A549 treated with RU486 at 1 μM for 4 hours (cell line): ENCODE measurements around the gene KRTAP15-1. TPM values are rescaled to one million over a fixed set of nuclear protein-coding genes. Genes with fewer than 3 reads are reported as not detected.

Experiments
- total RNA-seq: library from RNA; stranded (reverse); fragments of 200-300 nt; extraction: Qiagen RNA extraction; gene quantifications from 5 replicates; pipeline ENCODE4 v1.2.3, GENCODE V29; 2022; ENCODE audit warnings: low read depth

KRTAP15-1 gene, protein sequence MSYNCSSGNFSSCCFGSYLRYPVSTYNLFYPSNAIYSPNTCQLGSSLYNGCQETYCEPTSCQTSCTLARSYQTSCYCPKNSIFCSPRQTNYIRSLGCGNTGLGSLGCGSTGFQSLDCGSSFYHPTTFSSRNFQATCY
- not detected in 5 replicates for total RNA-seq

DNA sequence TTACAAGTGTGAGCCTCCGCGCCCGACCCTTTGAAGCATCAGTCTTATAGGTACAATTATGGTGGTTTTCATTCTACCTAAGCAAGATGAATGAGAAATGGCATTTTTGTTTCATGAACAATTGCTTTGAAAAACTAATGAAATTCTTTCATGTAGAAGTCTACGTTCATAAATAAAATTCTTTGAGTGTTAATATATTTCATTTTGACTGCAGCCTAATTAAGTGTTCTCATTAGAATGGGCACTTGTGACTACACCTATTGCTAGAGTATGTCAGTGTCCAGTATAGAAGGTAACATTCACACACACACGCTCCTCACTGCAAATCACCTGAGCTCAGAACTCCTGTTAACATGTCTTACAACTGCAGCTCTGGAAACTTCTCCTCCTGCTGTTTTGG lies at the start of gene KRTAP15-1:
TSS of gene KRTAP15-1 (plus strand) at position 301 of the 400 bp plus-strand sequence. CDS start at position 354, 53 bp downstream.

GRCh38 chr21:30395731-30396130 lies 44.3 kb upstream of the KRTAP15-1 start, which contains the start of gene KRTAP13-1:
Gene KRTAP13-1, plus strand, starts transcription at chr21:30396031. Its CDS starts 56 bp downstream, at chr21:30396087.

DNA sequence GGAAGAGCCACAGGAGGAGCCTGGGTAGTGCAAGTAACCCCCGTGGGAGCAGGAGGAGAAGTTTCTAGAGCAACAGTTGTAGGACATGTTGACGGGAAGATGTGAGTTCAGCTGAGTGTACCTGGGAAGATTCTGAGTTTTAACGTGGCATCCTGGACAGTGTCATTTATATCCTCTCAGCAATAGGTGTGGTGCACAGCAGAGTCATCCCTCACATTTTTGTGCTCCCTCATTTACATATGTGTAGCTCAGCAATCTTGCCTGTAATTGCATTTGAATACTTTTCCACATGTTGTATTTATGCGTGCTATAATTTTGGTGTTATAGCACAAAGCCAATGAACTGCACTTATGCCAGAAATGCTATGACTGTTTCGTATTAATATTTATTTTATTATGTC lies 14.2 kb upstream of the KRTAP15-1 start, which contains the start of gene KRTAP13-3:
TSS of gene KRTAP13-3 (minus strand) at position 101 of the 400 bp plus-strand sequence. CDS start at position 87, 14 bp downstream.

DNA sequence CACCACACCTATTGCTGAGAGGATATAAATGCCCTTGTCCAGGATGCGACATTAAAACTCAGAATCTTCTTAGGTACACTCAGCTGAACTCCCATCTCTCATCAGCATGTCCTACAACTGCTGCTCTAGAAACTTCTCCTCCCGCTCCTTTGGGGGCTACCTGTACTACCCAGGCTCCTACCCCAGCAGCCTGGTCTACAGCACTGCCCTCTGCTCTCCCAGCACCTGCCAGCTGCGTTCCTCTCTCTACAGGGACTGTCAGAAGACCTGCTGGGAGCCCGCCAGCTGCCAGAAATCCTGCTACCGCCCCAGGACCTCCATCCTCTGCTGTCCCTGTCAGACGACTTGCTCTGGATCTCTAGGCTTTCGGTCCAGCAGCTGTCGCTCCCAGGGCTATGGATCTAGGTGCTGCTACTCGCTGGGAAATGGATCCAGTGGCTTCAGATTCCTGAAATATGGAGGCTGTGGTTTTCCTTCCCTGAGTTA lies 9.9 kb upstream of the KRTAP15-1 start, which contains the start of gene KRTAP13-4:
TSS of gene KRTAP13-4 (plus strand) at position 51 of the 486 bp plus-strand sequence. CDS start at position 107, 56 bp downstream.

GRCh38 chr21:30480145-30480544 lies 40.1 kb downstream of the KRTAP15-1 start, which contains the start of gene KRTAP19-1:
Gene KRTAP19-1, minus strand, starts transcription at chr21:30480367. Its CDS starts 50 bp downstream, at chr21:30480317.

GRCh38 chr21:30487336-30487735 lies 47.3 kb downstream of the KRTAP15-1 start, which contains the start of gene KRTAP19-2:
Gene KRTAP19-2, minus strand, starts transcription at chr21:30487436. Its CDS starts 88 bp downstream, at chr21:30487348.

Other genes with a start within 250 kb of the KRTAP15-1 start
- not detected in 5 replicates for gene CLDN8, start 224.2 kb upstream of the KRTAP15-1 start, total RNA-seq
- not detected in 5 replicates for gene KRTAP24-1, start 157.3 kb upstream of the KRTAP15-1 start, total RNA-seq
- gene KRTAP25-1, start 150.8 kb upstream of the KRTAP15-1 start, total RNA-seq: not detected in 5 replicates
- not detected in 5 replicates for gene KRTAP26-1, start 120.0 kb upstream of the KRTAP15-1 start, total RNA-seq
- not detected in 5 replicates for gene KRTAP27-1, start 102.6 kb upstream of the KRTAP15-1 start, total RNA-seq
- not detected in 5 replicates for gene KRTAP23-1, start 91.7 kb upstream of the KRTAP15-1 start, total RNA-seq
- gene KRTAP13-2, start 68.0 kb upstream of the KRTAP15-1 start, total RNA-seq: not detected in 5 replicates
- gene KRTAP13-1, start 44.2 kb upstream of the KRTAP15-1 start, total RNA-seq: not detected in 5 replicates
- not detected in 5 replicates for gene KRTAP13-3, start 14.3 kb upstream of the KRTAP15-1 start, total RNA-seq
- gene KRTAP13-4, start 10.1 kb upstream of the KRTAP15-1 start, total RNA-seq: not detected in 5 replicates
- gene KRTAP19-1, start 40.1 kb downstream of the KRTAP15-1 start, total RNA-seq: not detected in 5 replicates
- not detected in 5 replicates for gene KRTAP19-2, start 47.2 kb downstream of the KRTAP15-1 start, total RNA-seq
- gene KRTAP19-3, start 51.7 kb downstream of the KRTAP15-1 start, total RNA-seq: not detected in 5 replicates
- gene KRTAP19-4, start 56.9 kb downstream of the KRTAP15-1 start, total RNA-seq: not detected in 5 replicates
- gene KRTAP19-5, start 61.9 kb downstream of the KRTAP15-1 start, total RNA-seq: not detected in 5 replicates
- gene KRTAP19-6, start 101.6 kb downstream of the KRTAP15-1 start, total RNA-seq: not detected in 5 replicates
- not detected in 5 replicates for gene KRTAP19-7, start 121.0 kb downstream of the KRTAP15-1 start, total RNA-seq
- gene KRTAP22-2, start 150.1 kb downstream of the KRTAP15-1 start, total RNA-seq: not detected in 5 replicates
- gene KRTAP6-3, start 152.2 kb downstream of the KRTAP15-1 start, total RNA-seq: not detected in 5 replicates
- gene KRTAP6-2, start 158.6 kb downstream of the KRTAP15-1 start, total RNA-seq: not detected in 5 replicates
- not detected in 5 replicates for gene KRTAP22-1, start 160.8 kb downstream of the KRTAP15-1 start, total RNA-seq
- gene KRTAP6-1, start 173.7 kb downstream of the KRTAP15-1 start, total RNA-seq: not detected in 5 replicates
- not detected in 5 replicates for gene KRTAP20-1, start 176.2 kb downstream of the KRTAP15-1 start, total RNA-seq
- not detected in 5 replicates for gene KRTAP20-4, start 180.4 kb downstream of the KRTAP15-1 start, total RNA-seq
- not detected in 5 replicates for gene KRTAP20-2, start 194.9 kb downstream of the KRTAP15-1 start, total RNA-seq
- not detected in 5 replicates for gene KRTAP20-3, start 202.6 kb downstream of the KRTAP15-1 start, total RNA-seq